Peyer's patch (tissue), 4 donors: ENCODE measurements around the gene ABCA5. TPM values are rescaled to one million over a fixed set of nuclear protein-coding genes. Genes with fewer than 3 reads are reported as not detected.

ENCODE experiments used
- DNase-seq, 3 donors: peaks; one replicate each; pipeline ENCODE4 v3.0.0-alpha.2; 2017 to 2019
- H3K27ac ChIP-seq, 4 donors: fragments of 200-600 bp; sonication (generic); one replicate each; pipeline ENCODE4 v1.5.1; 2016 to 2019
- H3K27me3 ChIP-seq, 2 donors: fragments of 200-600 bp; sonication (generic); one replicate each; pipeline ENCODE4 v1.5.1; 2019
- H3K36me3 ChIP-seq, 3 donors: fragments of 200-600 bp; sonication (generic); one replicate each; pipeline ENCODE4 v1.5.1; 2016 to 2019
- H3K4me1 ChIP-seq, 4 donors: fragments of 200-600 bp; sonication (generic); one replicate each; pipeline ENCODE4 v1.5.1; 2016 to 2019
- H3K4me3 ChIP-seq, 4 donors: fragments of 200-600 bp; sonication (generic); 1 replicate in 3 of 4; 2 replicates in 1 of 4; pipeline ENCODE4 v1.5.1; 2016 to 2019; ENCODE audit warnings: mild to moderate bottlenecking in 1 of 4
- H3K9me3 ChIP-seq, 4 donors: fragments of 200-600 bp; sonication (generic); one replicate each; pipeline ENCODE4 v1.5.1; 2016 to 2019; ENCODE audit warnings: mild to moderate bottlenecking in 1 of 4
- CTCF ChIP-seq, 6 experiments: fragments of 450-650 bp in 4 of 6; fragments of 200-600 bp in 2 of 6; sonication (generic) in 1 of 6; IDR thresholded peaks; one replicate each; pipeline ENCODE4 v1.5.1; 2017 to 2019; ENCODE audit warnings: antibody characterized with exemption in 6 of 6, mild to moderate bottlenecking in 3 of 6, moderate library complexity in 1 of 6
- POLR2A ChIP-seq, 2 donors: fragments of 450-650 bp; IDR thresholded peaks; one replicate each; pipeline ENCODE4 v1.5.1; 2017; ENCODE audit warnings: antibody characterized with exemption in 2 of 2, mild to moderate bottlenecking in 2 of 2, moderate library complexity in 2 of 2
- total RNA-seq, 4 donors: library from RNA; depleted of rRNA; stranded (reverse); fragments of >200 nt; gene quantifications; one replicate each; pipeline ENCODE4 v1.1.0, GENCODE V29; 2016

ABCA5 gene
- total RNA-seq, 4 donors from 2014 or later = 25.6 to 239 (median 177) TPM

GRCh38 chr17:69350911-69351310, 24.0 kb upstream of the ABCA5 start:
- no peak for DNase-seq
- TF ChIP-seq POLR2A (IDR thresholded peaks at IDR 0.05) = no peak
- TF ChIP-seq CTCF (IDR thresholded peaks at IDR 0.05) = no peak
- H3K4me1 ChIP-seq = no peaks in the 10 kb centered on the region
- no peak overlapping the region for H3K4me3 ChIP-seq
- H3K27me3 ChIP-seq = no peaks in the 10 kb centered on the region
- no peaks in the 10 kb centered on the region for H3K9me3 ChIP-seq
- H3K27ac ChIP-seq = no peak overlapping the region
- no peaks in the 10 kb centered on the region for H3K36me3 ChIP-seq

GRCh38 chr17:69348429-69348828, 21.5 kb upstream of the ABCA5 start:
- Histone ChIP-seq H3K4me3 (no peak overlapping the region), H3K9me3 (no peaks in the 10 kb centered on the region), H3K36me3 (no peaks in the 10 kb centered on the region), H3K27ac (no peak overlapping the region), H3K4me1 (no peaks in the 10 kb centered on the region), H3K27me3 (no peaks in the 10 kb centered on the region)
- DNase-seq = no peak
- TF ChIP-seq POLR2A (IDR thresholded peaks at IDR 0.05) (no peak), CTCF (IDR thresholded peaks at IDR 0.05) (no peak)

- Histone ChIP-seq H3K27me3 (no peaks in the 10 kb centered on the region), H3K4me1 (no peaks in the 10 kb centered on the region), H3K36me3 (no peaks in the 10 kb centered on the region), H3K4me3 (no peak overlapping the region), H3K9me3 (no peaks in the 10 kb centered on the region), H3K27ac (no peak overlapping the region)
- TF ChIP-seq POLR2A (IDR thresholded peaks at IDR 0.05) = no peak
- TF ChIP-seq CTCF (IDR thresholded peaks at IDR 0.05) = no peak
- DNase-seq = no peak
Measured at GRCh38 chr17:69346766-69347165, 19.8 kb upstream of the ABCA5 start.

GRCh38 chr17:69344939-69345338, 18.0 kb upstream of the ABCA5 start:
- Histone ChIP-seq H3K27me3 (no peaks in the 10 kb centered on the region), H3K4me1 (no peaks in the 10 kb centered on the region), H3K4me3 (no peak overlapping the region), H3K9me3 (no peaks in the 10 kb centered on the region), H3K36me3 (no peaks in the 10 kb centered on the region), H3K27ac (no peak overlapping the region)
- no peak for TF ChIP-seq POLR2A (IDR thresholded peaks at IDR 0.05)
- no peak for TF ChIP-seq CTCF (IDR thresholded peaks at IDR 0.05)
- DNase-seq = no peak

- Histone ChIP-seq H3K4me1 (no peaks in the 10 kb centered on the region), H3K27me3 (no peaks in the 10 kb centered on the region), H3K4me3 (no peak overlapping the region), H3K9me3 (no peaks in the 10 kb centered on the region), H3K36me3 (no peaks in the 10 kb centered on the region), H3K27ac (no peak overlapping the region)
- DNase-seq = no peak
- TF ChIP-seq CTCF (IDR thresholded peaks at IDR 0.05) (no peak), POLR2A (IDR thresholded peaks at IDR 0.05) (no peak)
Measured at GRCh38 chr17:69342896-69343644, 16.1 kb upstream of the ABCA5 start.
